ENCODE data around the gene FBXO21. TPM values are rescaled to one million over a fixed set of nuclear protein-coding genes. Genes with fewer than 3 reads are reported as not detected.

FBXO21 gene
- total RNA-seq, 2 experiments from 2014 or later: 34.4 to 60.8 TPM

DNA sequence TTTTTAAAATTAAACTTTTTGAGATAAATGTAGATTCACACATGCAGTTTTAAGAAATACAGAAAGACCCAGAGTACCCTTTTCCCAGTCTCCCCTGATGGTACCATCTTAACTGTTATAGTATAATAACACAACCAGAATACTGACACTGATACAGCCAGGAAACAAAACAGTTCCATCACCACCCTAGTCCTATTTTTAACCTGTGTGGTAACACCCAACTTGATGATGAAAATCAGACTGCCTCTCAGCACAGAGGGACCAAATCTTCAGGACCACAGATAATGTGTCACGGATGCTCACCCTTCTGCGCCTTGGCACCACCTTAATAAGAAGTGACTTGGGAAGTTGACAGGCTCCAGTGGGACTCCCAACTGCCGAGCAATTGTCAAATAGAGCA, 18.1 kb downstream of the FBXO21 start:
- H3K4me2 ChIP-seq (ENCODE audit: low read length): no peak overlapping the region
- no peaks in the 10 kb centered on the region for H3K4me1 ChIP-seq (ENCODE audit: insufficient read depth, low read length, poor library complexity, severe bottlenecking)
- H3K79me2 ChIP-seq (ENCODE audit: insufficient read depth, low read depth, low read length): no peaks in the 10 kb centered on the region
- no peak overlapping the region for H3K27ac ChIP-seq (ENCODE audit: low read depth, low read length, poor library complexity, severe bottlenecking)
- no peak overlapping the region for H3K4me3 ChIP-seq (ENCODE audit: low read depth, low read length, poor library complexity, severe bottlenecking)
- no peaks in the 10 kb centered on the region for H4K20me1 ChIP-seq (ENCODE audit: insufficient read depth, low read length)
- CTCF ChIA-PET (ENCODE audit: unreplicated experiment): no interaction called here
- BruUV-seq (replicated peaks): no TSS peak
- intact Hi-C loops (cut with micrococcal nuclease; ENCODE audit: unreplicated experiment): no loop called here
- no peak for DNase-seq (ENCODE audit: low spot score)
- H3K9me3 ChIP-seq (ENCODE audit: low read length): no peaks in the 10 kb centered on the region
- TF ChIP-seq, protein P1, sequence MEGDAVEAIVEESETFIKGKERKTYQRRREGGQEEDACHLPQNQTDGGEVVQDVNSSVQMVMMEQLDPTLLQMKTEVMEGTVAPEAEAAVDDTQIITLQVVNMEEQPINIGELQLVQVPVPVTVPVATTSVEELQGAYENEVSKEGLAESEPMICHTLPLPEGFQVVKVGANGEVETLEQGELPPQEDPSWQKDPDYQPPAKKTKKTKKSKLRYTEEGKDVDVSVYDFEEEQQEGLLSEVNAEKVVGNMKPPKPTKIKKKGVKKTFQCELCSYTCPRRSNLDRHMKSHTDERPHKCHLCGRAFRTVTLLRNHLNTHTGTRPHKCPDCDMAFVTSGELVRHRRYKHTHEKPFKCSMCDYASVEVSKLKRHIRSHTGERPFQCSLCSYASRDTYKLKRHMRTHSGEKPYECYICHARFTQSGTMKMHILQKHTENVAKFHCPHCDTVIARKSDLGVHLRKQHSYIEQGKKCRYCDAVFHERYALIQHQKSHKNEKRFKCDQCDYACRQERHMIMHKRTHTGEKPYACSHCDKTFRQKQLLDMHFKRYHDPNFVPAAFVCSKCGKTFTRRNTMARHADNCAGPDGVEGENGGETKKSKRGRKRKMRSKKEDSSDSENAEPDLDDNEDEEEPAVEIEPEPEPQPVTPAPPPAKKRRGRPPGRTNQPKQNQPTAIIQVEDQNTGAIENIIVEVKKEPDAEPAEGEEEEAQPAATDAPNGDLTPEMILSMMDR (conservative IDR thresholded peaks at IDR 0.05; ENCODE audit: low read length): no peak
- TF ChIP-seq EZH2phosphoT487 (IDR thresholded peaks at IDR 0.05; ENCODE audit: borderline replicate concordance, low read depth, low read length): no peak
- POLR2A ChIA-PET: no interaction called here
- no peaks in the 10 kb centered on the region for H3K9me2 ChIP-seq (ENCODE audit: insufficient read depth, low read length)
- no peak overlapping the region for H2AFZ ChIP-seq (ENCODE audit: low read length)
- peaks cover 98% of the 10 kb centered on the region for H3K36me3 ChIP-seq (ENCODE audit: insufficient read depth, low read length)

DNA sequence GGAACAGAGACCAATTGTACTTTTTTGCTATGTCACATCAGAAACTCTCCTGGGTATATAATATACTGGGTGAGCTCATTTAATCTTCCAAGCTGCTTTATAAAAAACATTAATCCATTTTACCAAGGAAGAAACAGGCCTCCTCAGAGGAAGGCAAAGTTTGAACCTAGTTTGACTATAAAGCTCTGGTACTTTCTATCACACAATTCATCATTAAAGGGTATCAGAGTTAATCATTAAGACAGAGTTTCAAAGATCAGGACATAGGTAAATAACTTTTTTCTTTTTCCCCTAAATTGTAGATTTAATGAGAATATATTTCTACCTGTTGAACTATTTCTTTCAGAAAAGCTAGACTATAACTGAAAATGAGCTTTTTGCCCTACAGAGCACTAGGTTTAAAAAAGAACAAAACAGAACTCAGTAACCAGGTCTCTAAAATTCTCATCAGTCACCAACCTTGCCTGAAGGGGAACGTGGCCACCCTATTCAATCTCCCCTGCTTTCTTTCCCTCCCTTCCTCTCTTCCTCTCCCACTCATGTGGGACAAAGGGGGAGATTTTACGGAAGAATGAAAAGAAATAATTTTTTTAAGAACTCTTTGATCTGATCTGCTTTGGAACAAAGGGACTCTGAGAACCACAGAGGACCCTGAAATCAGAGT, 18.6 kb downstream of the FBXO21 start:
- Histone ChIP-seq H3K36me3 (ENCODE audit: insufficient read depth, low read length) (peaks cover 98% of the 10 kb centered on the region), H4K20me1 (ENCODE audit: insufficient read depth, low read length) (no peaks in the 10 kb centered on the region), H3K4me1 (ENCODE audit: insufficient read depth, low read length, poor library complexity, severe bottlenecking) (no peaks in the 10 kb centered on the region), H3K9me2 (ENCODE audit: insufficient read depth, low read length) (no peaks in the 10 kb centered on the region), H3K79me2 (ENCODE audit: insufficient read depth, low read depth, low read length) (no peaks in the 10 kb centered on the region), H3K4me3 (ENCODE audit: low read depth, low read length, poor library complexity, severe bottlenecking) (no peak overlapping the region), H3K4me2 (ENCODE audit: low read length) (no peak overlapping the region), H2AFZ (ENCODE audit: low read length) (no peak overlapping the region), H3K27ac (ENCODE audit: low read depth, low read length, poor library complexity, severe bottlenecking) (no peak overlapping the region), H3K9me3 (ENCODE audit: low read length) (no peaks in the 10 kb centered on the region)
- ChIA-PET CTCF (ENCODE audit: unreplicated experiment) (no interaction called here), POLR2A (interaction anchor here (0.7 kb wide), 2 partner anchors 91 to 588 kb away, joined by 4 to 6 read pairs; no protein-coding TSS in a partner anchor)
- DNase-seq (ENCODE audit: low spot score): no peak
- intact Hi-C loops (cut with micrococcal nuclease; ENCODE audit: unreplicated experiment): no loop called here
- no TSS peak for BruUV-seq (replicated peaks)
- TF ChIP-seq, protein P1 (conservative IDR thresholded peaks at IDR 0.05; ENCODE audit: low read length): no peak
- TF ChIP-seq EZH2phosphoT487 (IDR thresholded peaks at IDR 0.05; ENCODE audit: borderline replicate concordance, low read depth, low read length): no peak

DNA sequence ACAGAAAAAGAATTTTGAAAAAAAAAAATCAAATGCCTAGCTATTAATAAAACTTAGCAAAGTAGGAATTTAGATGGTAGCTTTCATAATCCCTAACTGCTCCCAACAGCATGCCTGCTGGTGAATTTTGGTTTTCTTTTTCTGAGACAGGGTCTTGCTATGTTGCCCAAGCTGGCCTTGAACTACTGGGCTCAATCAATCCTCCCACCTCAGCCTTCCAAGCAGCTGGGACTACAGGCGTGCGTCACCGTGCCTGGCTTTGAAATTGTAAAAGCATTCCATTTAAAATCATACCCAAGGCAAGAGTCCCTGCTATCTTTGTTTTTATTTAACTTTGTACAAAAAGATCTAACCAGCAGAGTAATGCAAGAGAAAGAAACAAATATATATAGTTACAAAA, 20.7 kb downstream of the FBXO21 start:
- ChIA-PET CTCF (ENCODE audit: unreplicated experiment) (no interaction called here), POLR2A (no interaction called here)
- intact Hi-C loops (cut with micrococcal nuclease; ENCODE audit: unreplicated experiment): no loop called here
- Histone ChIP-seq H4K20me1 (ENCODE audit: insufficient read depth, low read length) (no peaks in the 10 kb centered on the region), H2AFZ (ENCODE audit: low read length) (no peak overlapping the region), H3K4me3 (ENCODE audit: low read depth, low read length, poor library complexity, severe bottlenecking) (no peak overlapping the region), H3K27ac (ENCODE audit: low read depth, low read length, poor library complexity, severe bottlenecking) (no peak overlapping the region), H3K9me3 (ENCODE audit: low read length) (no peaks in the 10 kb centered on the region), H3K9me2 (ENCODE audit: insufficient read depth, low read length) (no peaks in the 10 kb centered on the region), H3K4me2 (ENCODE audit: low read length) (no peak overlapping the region), H3K79me2 (ENCODE audit: insufficient read depth, low read depth, low read length) (no peaks in the 10 kb centered on the region), H3K4me1 (ENCODE audit: insufficient read depth, low read length, poor library complexity, severe bottlenecking) (no peaks in the 10 kb centered on the region), H3K36me3 (ENCODE audit: insufficient read depth, low read length) (peaks cover 96% of the 10 kb centered on the region)
- DNase-seq (ENCODE audit: low spot score): no peak
- TF ChIP-seq, protein P1 (conservative IDR thresholded peaks at IDR 0.05; ENCODE audit: low read length): no peak
- no peak for TF ChIP-seq EZH2phosphoT487 (IDR thresholded peaks at IDR 0.05; ENCODE audit: borderline replicate concordance, low read depth, low read length)
- BruUV-seq (replicated peaks): no TSS peak

Measured in OCI-LY7 (cell line).